A673 (cell line): ENCODE data around the gene AK5. TPM values are rescaled to one million over a fixed set of nuclear protein-coding genes. Genes with fewer than 3 reads are reported as not detected.
A peak's percentile ranks its signal among the peaks of the same experiment; 100 is the strongest.

ENCODE experiments used
- BruUV-seq: library from RNA; stranded (reverse); fragments of 400-500 nt; replicated peaks from 2 replicates; lab custom pipeline; 2021; lab: Mats Ljungman, UMichigan
- CTCF ChIA-PET: fragments of 300-600 bp; sonication (Branson Sonifier 250); formaldehyde crosslinking; loops from one replicate; lab custom pipeline; 2022; ENCODE audit warnings: antibody characterized with exemption; lab: Charles Lee
- POLR2A ChIA-PET: fragments of 300-600 bp; sonication (Branson Sonifier 250); formaldehyde crosslinking; loops from one replicate; lab custom pipeline; 2022; ENCODE audit warnings: antibody characterized with exemption; ENCODE audit not compliant: low non-redundant PET; lab: Charles Lee
- DNase-seq: peaks from one replicate; pipeline ENCODE4 v3.0.0-alpha.2; 2015; ENCODE audit warnings: low spot score
- H3K27ac ChIP-seq: fragments of 200-600 bp; sonication (generic); 2 replicates; pipeline ENCODE4 v1.5.1; 2016; ENCODE audit warnings: mixed run types, low read depth, mild to moderate bottlenecking, mixed read lengths, antibody characterized with exemption, low read length; ENCODE audit not compliant: poor library complexity, severe bottlenecking
- H3K27me3 ChIP-seq: fragments of 200-600 bp; sonication (generic); replicated peaks from 2 replicates; pipeline ENCODE4 v1.6.1; 2017; ENCODE audit warnings: mixed run types, low read depth, mild to moderate bottlenecking, mixed read lengths, antibody characterized with exemption, low read length; ENCODE audit not compliant: insufficient read depth, poor library complexity
- H3K36me3 ChIP-seq: fragments of 200-600 bp; sonication (generic); 2 replicates; pipeline ENCODE4 v1.6.1; 2016; ENCODE audit warnings: mixed run types, mild to moderate bottlenecking, mixed read lengths, antibody characterized with exemption, low read length; ENCODE audit not compliant: insufficient read depth, poor library complexity, severe bottlenecking
- H3K4me1 ChIP-seq: fragments of 200-600 bp; sonication (generic); 2 replicates; pipeline ENCODE4 v1.6.1; 2017; ENCODE audit warnings: mixed run types, mild to moderate bottlenecking, mixed read lengths, antibody characterized with exemption, low read length; ENCODE audit not compliant: insufficient read depth, poor library complexity, severe bottlenecking
- H3K4me3 ChIP-seq: fragments of 200-600 bp; sonication (generic); 2 replicates; pipeline ENCODE4 v1.5.1; 2016; ENCODE audit warnings: low read depth, mixed run types, mild to moderate bottlenecking, mixed read lengths, low read length; ENCODE audit not compliant: poor library complexity, severe bottlenecking
- H3K9me3 ChIP-seq: fragments of 200-600 bp; sonication (generic); 2 replicates; pipeline ENCODE4 v1.6.1; 2016; ENCODE audit warnings: mixed run types, low read depth, mild to moderate bottlenecking, mixed read lengths, antibody characterized with exemption, low read length; ENCODE audit not compliant: poor library complexity, severe bottlenecking
- CTCF ChIP-seq: fragments of 300-800, 200-600 bp; sonication (generic); conservative IDR thresholded peaks from 2 replicates; pipeline ENCODE4 v1.5.1; 2017; ENCODE audit warnings: low read depth, mild to moderate bottlenecking, antibody characterized with exemption, low read length, moderate library complexity, mixed read lengths
- EZH2 ChIP-seq: fragments of 200-600 bp; sonication (generic); IDR thresholded peaks from 2 replicates; pipeline ENCODE4 v1.6.1; 2017; ENCODE audit warnings: borderline replicate concordance, low read depth, mild to moderate bottlenecking, mixed read lengths, antibody characterized with exemption, low read length; ENCODE audit not compliant: poor library complexity, severe bottlenecking
- intact Hi-C: fragments of 100-400 bp; cut with micrococcal nuclease; formaldehyde crosslinking; loops from one replicate; pipeline ENCODE4 v1.10.0; 2022; ENCODE audit not compliant: unreplicated experiment
- total RNA-seq: library from RNA; stranded (reverse); gene quantifications from 2 replicates; pipeline ENCODE4 v1.2.3, GENCODE V29; 2021

AK5 gene
- total RNA-seq, 1 experiment from 2014 or later = 0.47 TPM

DNA sequence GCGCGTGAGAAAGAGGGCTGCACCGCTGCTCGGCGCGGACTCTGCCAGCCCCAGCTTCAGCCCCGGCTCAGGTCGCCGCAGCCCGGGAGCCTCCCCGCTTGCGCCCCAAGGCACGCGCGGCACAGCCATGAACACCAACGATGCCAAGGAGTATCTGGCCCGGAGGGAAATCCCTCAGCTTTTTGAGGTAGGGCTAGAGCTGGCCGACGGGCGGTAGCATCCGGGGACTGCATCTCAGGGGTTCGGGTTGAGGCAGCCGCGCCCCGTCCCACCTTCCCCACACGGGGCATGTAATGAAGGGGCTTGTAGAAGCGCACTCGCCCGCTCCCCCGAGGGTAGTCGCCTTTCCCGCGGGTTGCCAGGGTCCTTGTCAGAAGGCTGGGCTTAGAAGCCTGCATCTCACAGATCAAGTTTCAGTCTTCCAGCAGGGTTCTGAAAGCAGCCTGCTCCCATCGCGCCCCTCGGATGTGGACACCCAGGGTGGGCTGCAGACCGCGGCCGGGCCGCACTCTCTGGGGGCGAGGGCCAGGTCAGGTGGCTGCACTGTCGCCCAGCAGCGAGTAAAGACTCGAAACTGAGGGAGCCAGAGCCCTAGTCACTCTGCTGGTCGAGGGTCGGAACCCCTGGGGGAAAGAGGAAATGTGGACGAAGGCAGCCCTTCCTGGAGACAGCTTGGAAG, 507 bp downstream of the AK5 start:
- Histone ChIP-seq H3K4me3 (peak overlapping the region; percentile 53), H3K27me3 (peaks cover 24% of the 10 kb centered on the region), H3K4me1 (no peaks in the 10 kb centered on the region), H3K27ac (no peak overlapping the region), H3K9me3 (no peaks in the 10 kb centered on the region), H3K36me3 (no peaks in the 10 kb centered on the region)
- BruUV-seq = no TSS peak
- TF ChIP-seq EZH2 = no peak
- TF ChIP-seq CTCF = no peak
- POLR2A ChIA-PET = no interaction called here
- intact Hi-C loops = loop anchor here (10.0 kb wide), 1 partner anchor 252 kb away; no protein-coding TSS in a partner anchor
- CTCF ChIA-PET = no interaction called here
- DNase-seq = peak; percentile 53

DNA sequence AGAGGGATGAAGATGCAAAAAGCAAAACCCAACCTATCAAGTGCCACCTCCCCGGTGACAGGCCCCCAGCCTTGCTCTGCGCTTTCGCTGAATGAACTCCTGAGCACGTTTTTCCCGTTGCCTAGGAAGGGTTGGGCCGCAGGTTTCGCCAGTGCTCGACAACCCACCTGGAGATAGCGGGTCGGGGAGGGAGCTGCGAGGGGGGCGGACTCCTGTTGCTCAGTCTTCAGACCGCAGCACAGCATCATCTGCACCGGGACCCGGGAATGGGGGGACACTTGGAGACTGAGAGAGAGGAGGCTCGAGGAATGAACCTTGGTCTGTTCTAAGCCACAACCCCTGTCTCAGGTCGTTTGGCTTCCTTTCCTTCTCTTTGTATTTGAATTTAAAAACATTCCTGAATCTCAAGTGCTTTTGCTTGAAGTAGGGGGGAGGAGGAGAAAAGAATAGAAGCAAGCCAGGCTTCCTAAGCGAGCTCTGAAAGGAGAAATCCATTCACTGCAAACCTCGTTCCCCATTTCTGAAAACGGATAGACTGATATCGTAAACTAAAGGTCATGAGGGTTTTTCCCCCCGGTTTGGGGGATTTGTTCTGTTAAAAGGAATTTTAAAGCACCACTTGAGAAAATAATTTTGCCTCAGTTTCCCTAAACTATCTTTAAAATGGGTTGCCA, 1.2 kb downstream of the AK5 start:
- H3K4me3 ChIP-seq = peak overlapping the region; percentile 53
- DNase-seq = no peak
- H3K27ac ChIP-seq = no peak overlapping the region
- intact Hi-C loops = loop anchor here (10.0 kb wide), 1 partner anchor 252 kb away; no protein-coding TSS in a partner anchor
- CTCF ChIA-PET = no interaction called here
- POLR2A ChIA-PET = no interaction called here
- no peaks in the 10 kb centered on the region for H3K36me3 ChIP-seq
- no peaks in the 10 kb centered on the region for H3K9me3 ChIP-seq
- TF ChIP-seq CTCF (no peak), EZH2 (no peak)
- BruUV-seq = no TSS peak
- H3K4me1 ChIP-seq = peaks cover 2% of the 10 kb centered on the region
- peaks cover 24% of the 10 kb centered on the region for H3K27me3 ChIP-seq

DNA sequence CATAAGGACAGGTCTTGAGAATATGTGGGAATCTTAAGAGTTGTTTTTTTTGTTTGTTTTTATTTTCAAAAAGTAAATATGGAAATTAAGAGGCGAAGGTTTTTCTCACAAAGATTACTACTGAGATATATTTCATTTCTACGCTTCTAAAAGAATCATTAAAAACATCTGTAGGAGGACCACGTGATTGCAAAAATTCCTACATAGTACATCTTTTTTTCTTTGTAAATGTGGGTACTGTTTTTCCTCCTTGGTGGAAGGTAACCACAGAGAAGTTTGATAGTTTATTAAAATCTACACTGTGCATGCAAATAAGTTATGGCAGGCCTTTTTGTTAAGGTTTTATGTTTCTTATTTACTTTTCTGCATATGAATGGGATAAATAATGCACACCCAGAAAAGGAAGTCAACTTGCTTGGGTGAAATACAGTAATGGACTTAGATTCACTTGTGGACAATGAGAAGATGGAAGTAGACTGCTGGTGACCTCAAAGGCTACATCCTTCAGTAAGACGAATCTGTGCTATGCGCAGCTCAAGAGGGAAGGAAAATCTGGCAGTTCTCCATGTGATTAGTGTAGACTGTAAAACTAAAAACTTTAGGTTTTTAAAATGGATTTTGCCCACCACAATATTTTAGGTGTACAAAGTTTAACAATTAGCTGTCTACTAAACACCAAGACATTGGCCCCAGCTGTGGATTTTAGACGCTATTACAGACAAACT, 2.0 kb downstream of the AK5 start:
- H3K27ac ChIP-seq = no peak overlapping the region
- DNase-seq = no peak
- H3K9me3 ChIP-seq = no peaks in the 10 kb centered on the region
- peaks cover 24% of the 10 kb centered on the region for H3K27me3 ChIP-seq
- no TSS peak for BruUV-seq
- peaks cover 6% of the 10 kb centered on the region for H3K4me1 ChIP-seq
- TF ChIP-seq EZH2 (no peak), CTCF (no peak)
- ChIA-PET POLR2A (no interaction called here), CTCF (no interaction called here)
- intact Hi-C loops = loop anchor here (10.0 kb wide), 1 partner anchor 251 kb away; no protein-coding TSS in a partner anchor
- no peaks in the 10 kb centered on the region for H3K36me3 ChIP-seq
- no peak overlapping the region for H3K4me3 ChIP-seq
